GM21737 (cell line): Measurements from ENCODE around the gene CREBL2.
A peak's percentile ranks its signal among the peaks of the same experiment; 100 is the strongest.
"Not testable (repeated sequence)": the region's sequence is repeated elsewhere in the genome, so short reads cannot be mapped to it uniquely, and the experiment has no call there.

ENCODE experiments used
- ATAC-seq: cut with Tn5 transposase; IDR thresholded peaks from one replicate; pipeline ENCODE4 v1.9.1; 2021; ENCODE audit warnings: mild to moderate bottlenecking, moderate library complexity; ENCODE audit not compliant: unreplicated experiment

Gene CREBL2

DNA sequence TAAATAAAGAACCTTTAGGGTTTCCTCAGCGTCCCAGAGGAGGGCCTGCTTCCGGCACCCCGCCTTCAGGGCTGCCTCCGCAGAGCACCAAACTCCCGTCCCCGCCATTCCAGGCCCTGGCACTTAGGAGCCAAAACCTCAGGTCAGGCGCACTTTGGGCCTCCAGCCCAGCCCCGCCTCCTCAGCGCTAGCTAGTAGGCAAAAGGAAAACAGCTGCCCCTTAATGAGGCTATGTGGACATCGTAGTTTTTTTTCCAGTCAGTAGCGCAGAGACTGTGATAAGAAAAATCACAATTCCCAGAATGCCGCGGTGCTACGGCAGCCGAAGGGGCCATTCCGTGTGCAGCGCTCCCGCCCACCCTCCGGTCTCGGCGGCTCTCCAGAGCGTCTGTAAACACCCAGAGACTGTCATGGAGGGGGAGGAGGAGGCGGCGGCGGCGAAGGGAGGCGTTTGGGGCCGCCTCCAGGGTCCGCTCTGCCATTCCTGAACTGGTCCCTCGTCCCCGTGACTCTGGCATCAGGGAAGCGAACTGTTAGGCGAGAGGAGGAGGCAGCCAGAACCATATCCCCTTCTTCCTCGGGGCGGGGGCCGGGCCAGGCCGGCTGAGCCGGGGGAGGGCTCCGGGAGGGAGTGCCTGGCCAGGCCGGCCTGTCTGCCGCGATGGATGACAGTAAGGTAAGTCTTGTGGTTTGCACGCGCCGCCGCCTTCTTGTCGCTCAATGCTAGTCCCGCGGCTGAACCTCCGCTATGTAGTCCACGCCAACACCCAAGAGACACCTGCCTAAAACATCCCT, at the start of gene CREBL2:
TSS of gene CREBL2 (plus strand) at position 365 of the 795 bp plus-strand sequence. CDS start at position 662, 297 bp downstream.
- ATAC-seq, result peak; percentile 80

GRCh38 chr12:12562016-12562483, 49.6 kb upstream of the CREBL2 start:
- ATAC-seq, result no peak

DNA sequence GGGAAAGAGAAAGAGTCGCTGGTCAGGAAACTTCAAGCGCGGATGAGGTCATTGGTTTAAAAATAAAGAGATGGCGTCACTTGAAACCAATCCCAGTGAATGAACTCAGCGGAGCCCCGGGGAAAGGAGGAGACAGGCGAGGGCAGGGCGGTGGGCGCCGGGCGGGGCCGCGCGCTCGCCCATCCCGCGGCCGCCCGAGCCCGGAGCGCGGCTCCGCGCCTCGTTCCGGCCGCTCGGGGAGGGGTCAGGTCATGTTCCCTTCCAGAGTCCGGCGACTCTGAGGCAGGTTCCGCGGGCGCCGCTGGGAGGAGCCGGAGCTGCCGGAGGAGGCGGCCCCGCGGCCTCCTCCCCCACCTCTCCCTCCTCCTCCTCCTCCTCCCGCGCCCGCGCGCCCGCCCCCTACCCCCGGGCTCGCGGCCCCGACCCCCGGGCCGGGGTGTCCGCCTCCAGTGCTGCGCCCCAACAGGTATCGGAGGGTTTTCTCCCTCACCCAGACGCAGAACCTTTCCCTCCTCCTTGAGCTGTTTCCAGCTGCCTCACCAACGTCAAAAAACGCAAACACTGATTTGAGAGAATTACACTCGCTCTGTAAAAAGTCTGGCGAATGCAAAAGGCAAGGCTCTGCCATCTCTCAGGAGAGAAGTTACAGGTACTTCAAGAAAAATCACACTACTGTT, 49.0 kb upstream of the CREBL2 start, which contains the start of gene DUSP16:
TSS of gene DUSP16 (minus strand) at position 279 of the 677 bp plus-strand sequence. CDS start 41,765 bp downstream, outside the sequence.
- ATAC-seq, result peak; percentile 75

GRCh38 chr12:12563290-12563928, 48.3 kb upstream of the CREBL2 start:
- ATAC-seq, result no peak

DNA sequence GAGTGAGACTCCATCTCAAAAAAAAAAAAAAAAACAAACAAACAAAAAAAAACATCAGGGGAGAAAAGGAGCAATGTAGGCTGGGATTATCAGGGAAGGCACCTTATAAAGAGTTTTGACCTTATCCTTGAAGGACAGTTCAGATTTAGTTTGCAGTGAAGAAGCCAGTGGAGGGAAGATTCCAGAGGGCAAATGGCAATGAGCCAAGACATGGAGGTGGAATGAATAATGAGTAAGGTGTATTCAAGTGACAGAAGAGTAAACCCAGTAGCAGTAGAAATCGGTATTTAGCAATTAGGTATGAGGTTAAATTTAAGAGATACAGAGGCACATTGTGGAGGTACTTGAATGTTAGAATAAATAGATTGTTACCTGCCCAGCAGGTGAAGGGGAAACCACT, 46.8 kb upstream of the CREBL2 start:
- ATAC-seq, result no peak

DNA sequence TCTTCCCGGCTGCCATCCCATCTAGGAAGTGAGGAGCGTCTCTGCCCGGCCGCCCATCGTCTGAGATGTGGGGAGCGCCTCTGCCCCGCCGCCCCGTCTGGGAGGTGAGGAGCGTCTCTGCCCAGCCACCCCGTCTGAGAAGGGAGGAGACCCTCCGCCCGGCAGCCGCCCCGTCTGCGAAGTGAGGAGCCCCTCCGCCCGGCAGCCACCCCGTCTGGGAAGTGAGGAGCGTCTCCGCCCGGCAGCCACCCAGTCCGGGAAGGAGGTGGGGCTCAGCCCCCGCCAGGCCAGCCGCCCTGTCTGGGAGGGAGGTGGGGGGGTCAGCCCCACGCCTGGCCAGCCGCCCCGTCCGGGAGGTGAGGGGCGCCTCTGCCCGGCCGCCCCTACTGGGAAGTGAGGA, 45.7 kb upstream of the CREBL2 start:
- not testable (repeated sequence) for ATAC-seq

GRCh38 chr12:12572659-12573058, 39.0 kb upstream of the CREBL2 start:
- ATAC-seq, result no peak

GRCh38 chr12:12577786-12578185, 33.9 kb upstream of the CREBL2 start:
- no peak for ATAC-seq

DNA sequence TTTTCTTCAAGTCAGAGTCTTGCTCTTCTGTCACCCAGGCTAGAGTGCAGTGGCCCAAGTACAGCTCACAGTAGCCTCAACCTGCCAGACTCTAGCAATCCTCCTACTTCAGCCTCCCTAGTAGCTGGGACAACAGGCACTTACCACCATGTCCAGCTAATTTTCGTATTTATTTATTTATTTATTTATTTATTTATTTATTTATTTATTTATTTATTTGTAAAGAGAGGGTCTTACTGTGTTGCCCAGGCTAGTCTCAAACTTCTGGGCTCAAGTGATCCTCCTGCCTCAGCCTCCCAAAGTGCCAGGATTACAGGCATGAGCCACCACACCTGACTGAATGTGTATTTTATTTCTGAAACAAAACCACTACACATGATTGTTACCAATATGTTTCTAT, 31.0 kb upstream of the CREBL2 start:
- not testable (repeated sequence) for ATAC-seq

- ATAC-seq, result peak; percentile 36
Measured at GRCh38 chr12:12582193-12582881, 29.3 kb upstream of the CREBL2 start.

DNA sequence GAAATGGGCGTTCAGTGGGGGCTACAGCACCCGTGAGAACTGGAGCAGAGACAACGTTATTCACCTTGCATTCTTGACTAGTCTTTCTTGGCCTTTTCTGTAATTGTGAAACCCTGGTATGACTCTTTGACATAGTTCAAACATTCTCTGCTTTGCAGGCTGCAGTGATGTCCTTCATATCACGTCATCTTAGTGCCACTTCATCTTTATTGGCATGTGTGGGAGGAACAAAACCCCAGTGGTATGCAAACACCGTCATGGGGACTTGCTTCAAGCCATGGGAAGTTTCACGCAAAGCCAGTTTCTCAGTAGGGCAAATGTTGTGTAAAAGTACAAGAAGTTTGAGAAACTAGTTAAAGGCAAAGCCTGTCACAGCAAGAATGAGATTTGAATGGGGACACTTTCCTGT, 28.8 kb upstream of the CREBL2 start:
- ATAC-seq, result peak; percentile 91

- ATAC-seq, result no peak
Measured at GRCh38 chr12:12583510-12584178, 28.0 kb upstream of the CREBL2 start.

DNA sequence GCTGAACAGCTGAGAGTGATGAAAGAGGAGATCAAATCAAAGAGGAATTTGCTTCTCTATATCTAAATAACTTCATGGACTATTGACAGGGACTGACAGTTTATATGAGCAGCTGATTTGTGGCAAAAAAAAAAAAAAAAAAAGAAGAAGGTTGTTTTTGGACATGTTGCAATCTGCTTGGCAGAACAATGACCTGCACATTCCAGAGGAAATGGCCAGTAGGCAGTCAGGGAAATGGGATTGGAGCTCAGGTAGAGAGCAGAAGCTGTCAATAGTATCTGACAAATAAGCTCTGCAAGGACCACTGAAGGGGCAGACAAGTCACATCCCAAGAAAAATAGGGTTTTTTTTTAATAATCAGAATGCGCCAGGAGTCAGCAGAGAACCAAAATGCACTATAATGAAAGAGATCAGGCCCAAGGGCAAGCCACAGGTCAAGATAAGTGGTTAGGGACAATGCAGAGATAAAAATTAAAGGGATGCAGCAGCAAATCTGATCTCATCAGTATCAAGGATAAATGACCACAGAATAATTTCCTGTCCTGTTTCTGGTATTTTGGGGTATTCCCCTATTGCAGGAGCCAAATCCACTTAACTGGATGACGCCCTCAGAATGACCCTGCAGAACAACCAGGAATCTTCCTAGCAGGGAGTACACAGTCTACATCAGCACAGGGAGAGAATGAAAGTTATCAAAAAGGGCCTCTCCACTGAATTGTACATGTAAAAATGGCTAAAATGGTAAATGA, 26.4 kb upstream of the CREBL2 start:
- no peak for ATAC-seq

- no peak for ATAC-seq
Measured at GRCh38 chr12:12586879-12587675, 24.6 kb upstream of the CREBL2 start.

DNA sequence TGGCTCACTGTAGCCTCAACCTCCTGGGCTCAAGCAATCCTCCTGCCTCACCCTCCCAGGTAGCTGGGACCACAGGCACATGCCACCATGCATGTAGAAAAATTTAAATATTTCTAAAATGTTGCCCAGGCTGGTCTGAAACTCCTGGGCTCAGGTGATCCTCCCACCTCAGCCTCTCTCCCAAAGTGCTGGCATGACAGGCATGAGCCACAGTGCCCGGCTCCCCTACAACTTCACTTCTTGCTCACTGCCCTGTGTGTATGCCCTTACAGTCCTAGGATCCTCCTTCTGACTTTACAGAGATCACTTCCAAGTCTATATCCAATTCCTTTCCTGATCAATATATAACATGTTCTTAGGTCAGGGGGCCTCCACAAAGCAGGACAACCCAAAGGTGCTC, 23.8 kb upstream of the CREBL2 start:
- no peak for ATAC-seq

GRCh38 chr12:12588436-12588835, 23.2 kb upstream of the CREBL2 start:
- ATAC-seq, result not testable (repeated sequence)

DNA sequence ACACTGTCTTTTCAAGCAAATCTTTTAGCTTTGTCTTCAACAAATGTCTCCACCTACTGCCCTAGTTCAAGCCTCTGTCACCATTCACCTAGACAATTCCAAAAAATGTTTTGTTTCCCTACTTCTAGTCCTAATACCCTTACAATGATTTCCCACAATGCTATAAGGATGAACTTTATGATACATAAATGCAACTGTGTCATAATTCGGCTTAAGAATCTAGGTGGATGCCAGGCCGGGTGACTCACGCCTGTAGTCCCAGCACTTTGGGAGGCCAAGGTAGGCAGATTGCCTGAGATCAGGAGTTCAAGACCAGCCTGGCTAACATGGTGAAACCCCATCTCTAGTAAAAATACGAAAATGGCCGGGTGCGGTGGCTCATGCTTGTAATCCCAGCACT, 20.7 kb upstream of the CREBL2 start:
- ATAC-seq, result no peak

DNA sequence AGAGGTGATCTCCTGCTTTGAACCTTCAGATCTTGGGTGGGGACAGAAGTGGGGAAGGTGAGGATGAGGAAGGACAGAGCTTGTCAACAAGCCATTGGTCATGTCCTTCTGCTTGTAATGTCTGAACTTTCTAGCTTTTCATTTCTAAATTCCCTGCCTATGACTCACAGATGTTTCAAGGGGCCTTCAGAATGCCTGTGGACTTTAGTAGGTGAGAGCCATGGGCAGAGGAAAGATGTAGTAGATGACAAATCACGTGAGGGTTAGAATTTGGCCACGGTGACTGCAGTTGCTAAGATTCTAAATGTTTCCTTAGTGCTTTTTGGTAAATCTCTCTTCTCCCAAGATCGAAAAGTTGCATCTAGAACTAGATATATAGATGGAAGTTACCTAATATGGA, 18.7 kb upstream of the CREBL2 start:
- ATAC-seq, result no peak

DNA sequence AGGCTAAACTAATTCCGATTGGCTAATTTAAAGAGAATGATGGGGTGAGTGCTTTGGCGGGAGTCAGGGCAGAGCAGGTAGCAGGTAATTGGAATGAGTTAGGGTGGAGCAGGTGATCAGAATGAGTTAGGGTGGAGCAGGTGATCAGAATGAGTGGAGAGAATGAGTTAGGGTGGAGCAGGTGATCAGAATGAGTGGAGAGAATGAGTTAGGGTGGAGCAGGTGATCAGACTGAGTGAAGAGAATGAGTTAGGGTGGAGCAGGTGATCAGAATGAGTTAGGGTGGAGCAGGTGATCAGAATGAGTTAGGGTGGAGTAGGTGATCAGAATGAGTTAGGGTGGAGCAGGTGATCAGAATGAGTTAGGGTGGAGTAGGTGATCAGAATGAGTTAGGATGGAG, 15.7 kb upstream of the CREBL2 start:
- ATAC-seq, result not testable (repeated sequence)
